GM12878 (cell line): ENCODE measurements around the gene MAGI1. TPM values are rescaled to one million over a fixed set of nuclear protein-coding genes. Genes with fewer than 3 reads are reported as not detected.

ENCODE experiments used
- CBX5 ChIP-seq: sonication (generic); IDR thresholded peaks from 2 replicates; pipeline ENCODE4 v1.6.1; 2016; ENCODE audit warnings: low read depth, moderate library complexity, mild to moderate bottlenecking, inconsistent platforms
- E2F4 ChIP-seq: IDR thresholded peaks from 2 replicates; pipeline ENCODE4 v1.6.1; 2012; ENCODE audit warnings: low read depth, low read length, improper control_type of control experiment
- FOXM1 ChIP-seq: IDR thresholded peaks from 2 replicates; pipeline ENCODE4 v1.6.1; 2012; ENCODE audit warnings: low read depth, mild to moderate bottlenecking, inconsistent platforms, low read length, moderate library complexity
- HDAC2 ChIP-seq: fragments of 200-600 bp; sonication (generic); IDR thresholded peaks from 2 replicates; pipeline ENCODE4 v1.6.1; 2017
- KDM1A ChIP-seq: fragments of 200-600 bp; sonication (generic); IDR thresholded peaks from 2 replicates; pipeline ENCODE4 v1.6.1; 2016; ENCODE audit warnings: borderline replicate concordance
- TAF1 ChIP-seq: IDR thresholded peaks from 2 replicates; pipeline ENCODE4 v1.6.1; 2011; ENCODE audit warnings: mild to moderate bottlenecking, low read depth, low read length, borderline replicate concordance
- ZNF592 ChIP-seq: fragments of 450-650 bp; IDR thresholded peaks from 2 replicates; pipeline ENCODE4 v1.6.1; 2017; ENCODE audit warnings: mild to moderate bottlenecking, moderate library complexity
- polyA plus RNA-seq, 11 experiments: library from polyadenylated mRNA; depleted of rRNA in 4 of 11; unstranded in 6 of 11; stranded (reverse) in 5 of 11; fragments of >200 nt; fragmentation: Nextera tagmentation in 4 of 11; fragmentation: Illumina TruSeq in 1 of 11; extraction: Ambion mirVana in 4 of 11; extraction: Trizol in 1 of 11; gene quantifications; 1 replicate in 1 of 11; 2 replicates in 10 of 11; pipeline versions ENCODE4 v1.2.1 to v1.2.3, GENCODE V29; 2011 to 2016; ENCODE audit warnings: inconsistent platforms in 2 of 11, missing spikeins in 2 of 11, low read depth in 1 of 11
- total RNA-seq, 4 experiments: library from RNA; depleted of rRNA in 3 of 4; stranded (reverse); fragments of >200 nt in 3 of 4; fragmentation: Illumina TruSeq in 1 of 4; extraction: Trizol in 1 of 4; gene quantifications; 2 replicates each; pipeline versions ENCODE4 v1.2.1 to v1.2.3, GENCODE V29; 2013 to 2021

The MAGI1 gene
- total and polyA plus RNA-seq, 10 of the 15 experiments (the other 5 are each of a cell fraction or from before 2014, with no cell fraction given), result 0.02 to 3.3 (median 0.29) TPM; not detected in 1

GRCh38 chr3:65955792-65956477, 82.8 kb downstream of the MAGI1 start (continued):
- TF ChIP-seq ZNF592 (no peak), CBX5 (no peak), HDAC2 (no peak), KDM1A (no peak), FOXM1 (no peak), E2F4 (no peak), TAF1 (no peak)
- TF ChIP-seq, all 136 proteins: peak for 0
